ENCODE data around the gene MARCHF3.
"Not testable (repeated sequence)": the region's sequence is repeated elsewhere in the genome, so short reads cannot be mapped to it uniquely, and the experiment has no call there.

MARCHF3 gene, protein sequence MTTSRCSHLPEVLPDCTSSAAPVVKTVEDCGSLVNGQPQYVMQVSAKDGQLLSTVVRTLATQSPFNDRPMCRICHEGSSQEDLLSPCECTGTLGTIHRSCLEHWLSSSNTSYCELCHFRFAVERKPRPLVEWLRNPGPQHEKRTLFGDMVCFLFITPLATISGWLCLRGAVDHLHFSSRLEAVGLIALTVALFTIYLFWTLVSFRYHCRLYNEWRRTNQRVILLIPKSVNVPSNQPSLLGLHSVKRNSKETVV

DNA sequence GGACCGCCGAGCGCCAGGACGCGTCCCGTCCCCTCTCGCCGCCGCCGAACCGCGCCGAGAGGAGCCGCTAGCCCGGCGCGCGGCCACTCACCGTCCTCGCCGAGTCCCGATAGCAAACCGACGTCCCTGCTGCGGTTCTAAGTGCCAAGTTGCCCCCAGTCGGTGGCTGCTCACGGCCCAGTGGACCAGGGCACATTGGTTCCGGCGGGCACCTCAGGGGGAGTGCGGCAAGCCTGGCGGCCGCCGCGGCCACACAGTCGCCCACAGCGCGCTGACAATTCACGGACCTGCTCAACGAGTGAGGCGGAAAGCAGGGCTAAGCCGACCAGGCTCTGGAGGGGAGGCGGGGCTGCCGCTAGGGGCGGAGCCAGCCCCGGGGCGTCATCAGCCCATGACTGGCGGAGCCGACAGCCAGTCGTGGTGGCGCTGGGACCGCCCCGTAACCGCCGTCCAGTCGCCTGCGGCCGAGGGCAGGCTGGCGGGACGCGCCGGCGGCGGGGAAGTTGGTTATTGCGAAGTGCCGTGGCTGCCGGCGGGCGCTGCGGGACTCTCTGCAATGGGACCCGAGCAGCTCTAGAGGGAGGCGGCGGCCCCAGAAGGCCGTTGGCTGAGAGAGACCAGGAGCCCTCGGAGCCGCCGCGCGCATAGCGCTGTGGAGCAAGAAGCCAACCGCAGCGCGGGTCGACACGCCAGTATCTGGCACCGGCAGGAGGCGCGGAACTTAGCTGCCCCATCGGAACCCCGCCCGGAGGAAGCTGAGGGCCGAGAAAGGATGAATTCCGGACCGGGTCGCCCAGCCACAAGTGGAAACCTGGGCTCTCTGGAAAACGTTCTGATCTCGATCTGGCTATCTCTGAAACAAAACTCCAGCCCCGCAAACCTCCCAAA, at the start of gene MARCHF3:
Gene MARCHF3 (minus strand): TSS at position 300 of the 888 bp plus-strand sequence. CDS start 112,387 bp downstream, outside the sequence.
- DNase-seq, result peak; percentile 97

DNA sequence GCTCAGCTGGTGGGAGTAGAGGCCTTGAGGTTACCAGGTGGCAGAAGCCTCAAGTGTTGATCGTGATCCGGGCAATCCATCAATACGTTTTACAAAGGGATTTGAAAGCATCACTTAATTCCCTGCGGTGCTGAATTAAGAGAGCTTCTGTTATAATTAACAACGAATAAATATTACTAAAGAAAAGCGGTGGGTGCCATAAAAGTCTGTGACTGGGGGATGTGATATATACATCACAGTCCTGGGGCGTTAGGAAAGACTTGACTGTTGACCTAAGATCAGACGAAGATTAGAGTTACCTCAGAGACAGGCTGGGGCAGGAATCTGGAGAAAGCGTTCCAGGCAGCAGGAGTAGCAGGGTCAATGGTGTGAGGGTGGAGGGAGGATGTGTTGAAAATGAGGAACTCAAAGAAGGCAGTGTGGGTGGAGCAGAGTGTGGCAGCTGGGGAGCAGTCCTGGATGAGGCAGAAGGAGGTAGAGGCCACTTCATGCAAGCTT, 49.7 kb upstream of the MARCHF3 start:
- DNase-seq, result peak; percentile 11

DNA sequence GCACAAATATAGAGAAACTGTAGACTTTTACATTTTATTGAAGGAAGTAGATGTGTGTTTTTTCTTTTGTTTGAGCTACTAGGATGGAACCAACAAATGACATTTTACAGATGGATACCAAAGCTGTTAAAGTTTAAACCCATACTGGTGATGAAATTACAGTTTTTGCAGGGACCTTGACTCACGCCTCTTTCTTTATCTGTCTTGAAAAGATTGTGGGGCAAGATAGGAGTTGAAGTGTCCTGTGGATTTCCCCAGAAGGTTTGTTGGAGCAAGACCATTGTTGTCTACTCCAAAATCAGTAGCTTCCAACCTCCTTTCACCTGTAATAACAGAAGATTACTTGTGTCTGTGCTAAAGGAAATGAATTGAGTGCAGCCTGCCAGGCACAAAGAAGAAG, 47.0 kb upstream of the MARCHF3 start:
- DNase-seq, result no peak

DNA sequence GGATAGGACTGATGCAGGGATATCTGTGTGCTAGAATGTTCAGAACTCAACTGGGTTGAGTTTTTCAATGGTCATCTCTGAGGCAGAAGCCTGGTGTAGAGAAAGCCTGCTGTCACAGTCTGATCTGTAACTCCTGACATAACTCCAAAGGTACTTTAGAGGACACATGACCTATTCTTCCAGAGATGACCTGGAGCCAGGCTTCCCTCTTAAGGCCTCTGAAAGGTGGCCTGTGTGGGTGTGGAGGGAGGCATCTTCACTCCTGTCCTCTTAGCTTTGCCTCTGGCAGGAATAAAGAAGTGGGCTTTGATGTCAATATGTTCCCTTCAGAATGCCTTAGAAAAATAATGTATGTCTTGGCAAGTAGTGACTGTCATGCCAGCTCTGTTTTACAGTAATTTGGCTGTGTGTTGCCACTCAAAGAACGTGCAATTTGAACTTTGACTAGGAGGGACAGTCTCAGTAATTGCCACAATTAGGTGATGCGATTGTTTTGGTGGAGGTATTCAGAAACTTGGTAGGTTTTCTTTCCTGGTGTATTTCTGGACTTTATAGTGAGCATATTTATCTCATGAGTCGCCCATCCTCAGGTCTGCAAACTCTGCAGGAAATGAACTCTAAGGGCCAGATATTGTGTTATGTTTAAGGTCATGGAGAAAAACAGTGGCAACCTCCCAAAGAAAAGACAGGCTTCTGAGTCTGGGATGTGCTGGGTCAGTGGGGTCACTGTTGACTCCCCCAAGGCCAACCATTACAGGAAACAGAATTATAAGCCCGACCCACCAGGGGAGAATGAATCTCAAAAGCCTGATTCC, 46.2 kb upstream of the MARCHF3 start:
- peak; percentile 82 for DNase-seq

DNA sequence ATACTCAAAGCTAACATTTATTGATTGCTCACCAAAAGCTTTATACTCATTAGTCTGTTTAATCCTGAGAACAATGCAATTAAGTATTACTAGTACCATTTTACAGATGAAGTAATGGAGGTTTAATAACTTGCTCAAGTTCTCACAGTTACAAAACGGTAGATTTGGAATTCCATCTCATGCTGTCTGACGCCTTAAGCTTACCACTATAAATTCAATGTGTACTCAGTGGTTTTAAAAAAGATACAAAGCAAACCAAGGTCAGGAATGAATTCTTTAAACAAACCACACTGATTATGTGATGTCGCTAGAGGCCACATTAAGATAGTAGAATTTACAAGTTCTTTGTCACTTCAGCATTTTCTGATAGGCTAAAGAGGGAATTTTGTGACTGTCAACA, 44.1 kb upstream of the MARCHF3 start:
- no peak for DNase-seq

DNA sequence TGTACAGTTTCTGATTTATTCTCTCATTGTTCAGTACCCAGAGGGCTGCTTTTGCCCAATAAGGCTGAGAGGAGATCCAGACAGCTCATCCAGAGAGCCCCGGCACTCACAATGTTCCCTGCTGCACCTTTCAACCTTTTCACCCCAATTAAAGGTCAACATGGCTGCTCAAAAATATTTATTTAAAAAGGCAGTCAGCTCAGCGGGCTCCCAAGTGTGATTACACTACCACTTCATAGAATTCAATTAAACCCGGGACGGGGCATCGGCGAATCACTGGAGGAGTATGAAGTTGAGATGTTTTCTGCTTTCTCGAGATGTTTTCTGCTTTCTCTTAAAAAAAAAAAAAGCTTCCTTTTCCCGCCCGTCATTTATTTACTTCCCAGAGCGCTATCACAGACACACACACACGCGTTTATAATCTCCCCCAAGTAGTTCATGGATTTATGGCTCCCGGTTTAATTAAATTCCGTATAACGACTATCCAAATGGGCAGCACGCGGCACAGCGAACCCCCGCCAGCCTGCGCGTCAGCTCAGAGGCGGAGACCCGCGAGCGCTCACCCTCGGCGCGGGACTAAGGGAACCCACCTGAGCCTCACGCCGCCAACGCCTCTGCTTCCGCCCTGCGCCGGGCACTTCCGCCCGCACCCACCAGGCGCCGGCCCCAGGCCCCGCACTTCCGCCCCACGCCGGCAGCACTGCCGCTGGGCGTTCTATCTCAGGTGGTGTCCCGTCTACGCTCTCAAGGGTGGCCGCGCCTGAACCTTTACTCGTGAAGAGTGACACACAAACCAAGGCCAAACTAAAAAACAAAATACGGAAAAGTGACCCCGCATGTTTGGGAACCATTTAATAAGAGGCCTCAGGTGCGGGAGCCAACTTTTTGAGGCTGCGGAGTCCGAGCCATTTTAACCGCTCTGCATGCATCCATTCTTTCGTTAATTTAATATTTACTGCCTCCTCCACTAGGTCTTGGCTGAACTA, 42.8 kb upstream of the MARCHF3 start, which contains the start of gene C5orf63:
Gene C5orf63 (minus strand): TSS at position 642 of the 986 bp plus-strand sequence. CDS start 14,507 bp downstream, outside the sequence.
- peak; percentile 53 for DNase-seq

DNA sequence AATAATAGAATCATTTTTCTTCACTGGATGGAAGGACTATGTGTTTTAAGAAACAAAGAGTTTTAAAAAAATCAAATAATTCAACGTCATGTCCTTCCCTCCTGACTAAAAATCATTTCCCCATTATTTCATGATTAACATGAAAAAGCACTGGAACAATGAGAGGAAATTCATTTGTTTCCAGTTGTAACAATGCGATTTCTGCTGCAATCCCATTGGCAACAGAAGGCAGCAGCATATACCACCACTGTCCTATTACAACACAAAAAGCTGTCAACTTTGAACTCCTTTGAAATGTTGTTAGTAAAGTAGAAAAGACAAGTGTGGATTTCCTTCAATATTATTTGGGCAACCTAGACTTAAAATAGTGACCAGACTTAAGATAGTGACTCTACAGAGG, 39.9 kb upstream of the MARCHF3 start:
- no peak for DNase-seq

DNA sequence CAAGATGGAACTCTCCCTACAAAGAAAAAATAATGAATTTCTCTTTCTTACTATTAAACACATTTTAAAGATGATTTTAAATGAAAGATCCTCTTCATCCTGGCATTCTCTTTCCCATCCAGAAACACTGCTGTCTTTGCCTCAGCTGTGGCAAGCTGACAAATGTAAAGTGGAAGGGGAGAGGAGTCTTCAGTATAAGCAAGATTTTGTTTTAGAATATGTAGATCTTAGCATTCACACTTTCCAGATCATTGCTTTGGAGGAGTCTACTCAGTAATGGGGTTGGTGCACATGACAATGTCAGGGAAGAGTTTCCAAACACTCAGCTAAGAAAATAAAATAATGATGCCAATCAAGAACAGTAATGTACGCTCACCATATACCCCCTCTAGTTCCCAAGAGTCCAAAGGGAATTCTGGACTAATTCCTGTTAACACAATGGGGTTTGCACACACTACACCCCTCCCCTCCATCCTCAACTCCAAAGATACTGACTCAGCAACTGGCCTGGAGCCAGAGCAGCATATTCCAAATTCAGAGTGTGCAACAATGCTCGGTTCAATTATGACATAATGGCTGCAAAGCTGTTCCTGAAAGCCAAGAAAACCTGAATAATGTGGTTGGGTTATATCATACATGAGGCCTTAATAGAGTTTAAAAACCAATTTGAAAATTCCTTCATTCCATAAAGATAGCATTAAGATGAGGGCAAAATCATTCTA, 38.3 kb upstream of the MARCHF3 start:
- peak; percentile 52 for DNase-seq

DNA sequence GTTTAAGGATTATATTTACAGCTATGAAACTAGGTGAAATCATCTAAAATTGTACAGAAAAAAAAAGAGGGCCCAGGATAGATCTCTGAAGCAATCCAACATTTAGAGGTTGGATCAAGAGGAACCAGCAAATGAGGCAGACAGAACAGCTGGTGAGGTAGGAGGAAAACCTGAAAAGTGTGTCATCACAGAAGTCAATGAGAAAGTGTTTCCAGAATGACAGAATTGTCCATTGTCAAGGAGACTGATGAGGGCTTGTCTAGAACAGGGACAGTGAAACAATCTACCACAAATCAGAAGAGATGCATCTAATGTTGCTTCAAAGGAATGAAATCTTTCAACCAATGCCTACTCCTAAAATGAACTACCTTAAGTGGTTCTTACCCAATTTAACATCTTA, 36.4 kb upstream of the MARCHF3 start:
- no peak for DNase-seq

DNA sequence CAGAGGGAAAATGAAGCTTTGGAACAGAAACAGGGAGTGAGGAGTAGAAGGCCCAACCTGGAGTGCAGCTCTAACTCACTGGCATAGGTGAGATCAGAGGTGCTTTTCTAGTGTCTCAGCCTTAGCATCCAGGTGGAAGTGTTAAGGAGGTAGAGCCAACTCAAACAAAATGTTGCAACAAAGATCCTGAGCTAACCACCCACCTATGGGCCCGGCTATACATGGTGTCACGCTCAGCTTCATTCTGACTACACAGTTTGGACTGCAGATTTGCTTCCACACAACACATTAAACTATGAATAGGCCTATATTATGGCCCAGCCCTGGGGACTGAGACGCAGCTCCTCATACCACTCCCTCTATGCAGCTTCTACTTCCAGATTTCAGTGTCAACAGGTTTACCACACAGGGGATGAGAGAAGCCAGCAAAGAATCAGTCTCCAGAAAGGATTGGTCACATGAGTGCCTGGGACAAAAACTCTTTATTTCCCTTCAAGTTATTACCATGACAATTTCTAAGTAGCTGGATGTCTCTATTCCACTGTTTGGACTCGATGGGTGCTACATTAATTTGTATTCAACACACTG, 34.0 kb upstream of the MARCHF3 start:
- DNase-seq, result no peak

DNA sequence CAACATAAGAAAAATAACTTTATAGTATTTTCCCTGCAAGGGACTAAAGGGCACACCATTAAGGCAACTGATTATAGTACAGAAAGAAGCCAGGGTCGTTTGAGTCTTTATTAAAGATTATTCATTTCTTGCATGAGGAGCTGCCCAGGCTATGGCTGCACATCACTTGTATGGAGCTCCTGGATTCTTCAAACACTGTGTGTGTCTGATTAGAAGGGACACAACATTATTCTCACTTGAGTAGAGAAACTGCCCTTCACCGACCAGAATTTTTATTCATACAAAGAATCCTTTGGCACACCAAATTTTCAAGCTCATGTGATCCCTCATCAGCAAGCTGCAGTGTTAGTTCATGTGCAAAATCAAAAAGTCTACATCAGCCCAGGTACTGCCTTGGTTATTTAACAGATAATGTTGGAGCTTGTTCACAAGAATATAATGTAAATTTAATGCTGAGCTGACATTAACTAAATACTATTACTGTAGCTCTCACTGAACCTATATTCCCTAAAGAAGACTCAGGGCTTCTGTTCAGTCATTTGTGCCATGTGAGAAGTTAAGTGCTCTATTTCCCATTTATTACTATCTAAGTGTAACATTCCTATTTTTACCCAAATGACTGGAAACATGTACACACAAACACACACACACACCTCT, 33.0 kb upstream of the MARCHF3 start:
- DNase-seq, result no peak

DNA sequence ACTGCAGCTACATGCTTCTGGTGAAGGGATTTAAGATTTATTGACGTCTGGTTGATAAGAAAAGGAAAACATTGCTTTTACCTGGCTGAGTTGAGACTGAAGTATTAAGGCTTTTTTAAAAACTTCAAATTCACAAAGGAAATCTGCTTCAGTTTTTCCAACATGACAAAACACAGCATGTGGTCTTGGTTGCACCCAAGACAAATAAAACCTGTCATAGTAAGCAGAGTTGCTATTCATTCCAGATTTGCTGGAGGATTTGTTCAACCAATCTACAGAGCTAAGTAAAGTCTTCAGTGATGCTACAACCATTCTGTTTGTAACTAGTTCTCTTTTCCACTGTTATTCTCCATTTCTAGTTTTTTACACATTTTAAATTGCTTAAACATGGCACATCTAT, 31.6 kb upstream of the MARCHF3 start:
- DNase-seq, result no peak

DNA sequence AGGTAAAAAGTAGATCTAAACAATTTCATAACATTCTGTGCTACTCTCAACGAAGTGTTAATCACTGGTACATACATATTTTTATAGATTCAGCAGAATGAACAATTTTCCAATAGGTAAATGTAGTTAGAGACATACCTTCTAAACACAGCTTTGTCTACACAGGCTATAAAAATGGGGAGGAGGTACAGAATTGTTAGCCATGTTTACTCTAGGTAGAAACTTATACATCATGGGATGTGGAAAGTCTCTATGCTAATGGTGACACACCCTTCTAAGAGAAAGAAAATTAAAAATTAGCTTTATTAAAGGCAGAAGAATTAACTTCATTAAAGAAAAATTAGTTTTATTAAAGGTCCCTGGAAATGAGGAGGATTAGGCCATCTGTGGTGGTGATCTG, 31.2 kb upstream of the MARCHF3 start:
- DNase-seq, result no peak

DNA sequence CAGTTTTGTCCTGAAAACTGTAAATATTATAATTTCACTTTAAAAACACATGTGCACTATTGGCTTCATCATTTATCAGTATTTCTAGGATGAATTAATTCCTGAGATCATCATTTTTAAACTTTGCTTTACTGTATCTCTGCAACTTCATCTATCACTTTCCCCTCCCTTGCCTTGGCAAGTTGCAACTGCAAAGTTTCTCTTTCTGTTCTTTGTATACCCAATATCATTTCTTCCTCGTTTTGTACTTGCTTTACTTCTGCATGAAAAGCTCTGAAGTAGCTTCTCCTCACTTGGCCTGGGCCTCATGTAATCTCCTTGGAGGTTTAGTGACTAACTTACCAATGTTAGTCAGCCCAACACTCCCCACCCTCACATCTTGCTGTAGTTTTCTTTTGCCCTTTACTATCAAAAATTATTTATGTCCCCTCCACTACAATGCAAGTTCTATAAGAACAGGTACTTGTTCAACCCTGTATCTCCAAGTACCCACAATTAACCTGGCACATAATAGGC, 30.2 kb upstream of the MARCHF3 start:
- no peak for DNase-seq

DNA sequence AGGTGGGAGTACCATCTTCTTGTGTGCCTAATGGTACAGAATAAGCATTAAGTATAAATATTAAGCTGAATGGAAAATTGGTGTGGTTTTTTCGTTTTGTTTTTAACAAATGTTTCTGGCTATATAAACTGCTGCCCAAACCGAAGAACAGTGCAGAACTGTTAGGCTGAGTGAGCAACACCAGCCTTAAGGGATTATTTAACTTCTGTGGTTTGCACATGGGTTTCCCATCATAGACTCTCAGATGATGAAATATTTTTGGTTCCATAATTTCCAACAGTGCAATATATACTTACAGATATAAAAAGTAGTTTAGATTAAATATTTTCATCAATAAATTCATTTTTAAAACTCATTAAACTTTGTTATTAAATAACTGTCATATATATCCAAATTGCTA, 26.5 kb upstream of the MARCHF3 start:
- no peak for DNase-seq

DNA sequence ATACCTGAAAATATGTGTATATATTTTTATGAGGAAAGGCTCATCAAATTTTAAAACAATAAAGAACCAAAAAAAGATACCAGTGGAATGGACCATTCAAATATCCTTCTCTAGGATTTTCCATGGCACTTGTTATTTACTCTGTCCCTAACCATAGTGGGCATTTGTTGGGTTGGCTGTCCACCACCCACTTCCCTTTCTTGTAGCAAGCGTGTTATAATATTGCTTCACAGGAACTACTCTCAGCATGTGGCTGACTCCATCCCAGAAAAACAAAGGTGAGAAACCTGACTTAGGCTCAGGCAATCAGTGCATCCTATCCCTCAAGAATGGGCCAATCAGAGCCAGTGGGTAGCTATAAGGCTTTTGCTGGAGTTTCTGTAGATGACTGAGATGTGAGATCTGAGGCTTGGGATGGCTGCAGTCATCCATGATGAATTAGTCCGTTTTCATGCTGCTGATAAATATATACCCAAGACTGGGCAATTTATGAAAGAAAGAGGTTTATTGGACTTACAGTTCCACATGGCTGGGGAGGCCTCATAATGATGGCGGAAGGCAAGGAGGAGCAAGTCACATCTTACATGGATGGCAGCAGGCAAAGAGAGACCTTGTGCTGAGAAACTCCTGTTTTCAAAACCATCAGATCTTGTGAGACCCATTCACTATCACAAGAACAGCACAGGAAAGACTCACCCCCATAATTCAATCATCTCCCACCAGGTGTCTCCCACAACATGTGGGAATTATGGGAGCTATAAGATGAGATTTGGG, 25.7 kb upstream of the MARCHF3 start:
- no peak for DNase-seq

DNA sequence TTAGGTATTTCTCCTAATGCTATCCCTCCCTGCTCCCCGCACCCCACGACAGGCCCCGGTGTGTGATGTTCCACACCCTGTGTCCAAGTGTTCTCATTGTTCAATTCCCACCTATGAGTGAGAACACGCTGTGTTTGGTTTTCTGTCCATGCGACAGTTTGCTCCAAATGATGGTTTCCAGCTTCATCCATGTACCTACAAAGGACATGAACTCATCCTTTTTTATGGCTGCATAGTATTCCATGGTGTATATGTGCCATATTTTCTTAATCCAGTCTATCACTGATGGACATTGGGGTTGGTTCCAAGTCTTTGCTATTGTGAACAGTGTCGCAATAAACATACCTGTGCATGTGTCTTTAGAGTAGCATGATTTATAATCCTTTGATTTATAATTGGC, 23.2 kb upstream of the MARCHF3 start:
- not testable (repeated sequence) for DNase-seq

DNA sequence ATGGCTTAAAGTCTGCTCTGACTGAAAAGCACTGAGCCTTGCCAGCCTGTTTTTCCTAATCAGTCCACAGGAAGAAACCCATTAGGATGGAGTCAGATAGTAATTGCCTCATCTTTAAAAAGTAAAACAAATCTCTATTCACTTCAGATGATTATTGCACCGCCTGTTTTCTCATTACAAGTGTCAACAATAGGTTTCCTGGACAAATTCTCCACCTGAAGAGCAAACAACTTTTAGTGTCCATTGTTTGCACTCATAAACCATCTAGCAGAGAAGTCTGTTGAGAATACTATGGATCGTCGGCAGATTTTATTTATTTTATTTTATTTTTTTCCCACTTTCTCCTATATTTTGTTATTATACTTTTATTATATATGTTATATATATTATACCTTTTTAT, 22.7 kb upstream of the MARCHF3 start:
- DNase-seq, result no peak

DNA sequence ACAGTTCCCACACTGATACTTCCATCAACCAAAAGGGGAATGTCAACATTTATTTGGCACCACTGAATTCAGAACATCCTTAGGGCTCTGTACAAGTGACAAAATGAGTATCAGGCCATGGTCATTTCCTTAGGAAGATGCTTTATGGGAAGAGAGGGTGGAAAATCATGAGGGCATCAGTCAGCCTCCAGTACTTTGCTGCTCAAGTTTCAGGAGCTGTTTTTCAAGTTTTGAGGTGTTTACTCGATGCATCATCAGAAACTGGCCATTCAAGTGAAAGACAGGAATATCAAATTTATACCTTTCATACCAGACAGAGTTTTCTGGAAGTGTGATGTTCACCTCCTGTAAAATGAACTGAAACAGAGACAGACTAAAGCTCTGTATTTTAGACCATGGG, 21.2 kb upstream of the MARCHF3 start:
- DNase-seq, result no peak
